GM12891 (cell line): Measurements from ENCODE around the gene KIAA1755.

Experiments
- DNase-seq: peaks from one replicate; pipeline ENCODE4 v3.0.0; 2011; ENCODE audit warnings: low spot score; ENCODE audit not compliant: insufficient read length
- FAIRE-seq: peaks from 2 replicates; lab custom pipeline; 2011; peaks lifted over from hg19 to GRCh38; lab: Jason Lieb, UNC
- PAX5 ChIP-seq: IDR thresholded peaks from 2 replicates; pipeline ENCODE4 v1.6.1; 2011; ENCODE audit warnings: low read length, moderate library complexity, mild to moderate bottlenecking; ENCODE audit not compliant: insufficient read depth, severe bottlenecking
- POLR2A ChIP-seq: IDR thresholded peaks from 2 replicates; pipeline ENCODE4 v1.6.1; 2011; ENCODE audit warnings: low read depth, low read length, control low read depth
- POLR2AphosphoS5 ChIP-seq: IDR thresholded peaks from 2 replicates; pipeline ENCODE4 v1.6.1; 2011; ENCODE audit warnings: low read depth, low read length, control low read depth
- POU2F2 ChIP-seq: IDR thresholded peaks from 2 replicates; pipeline ENCODE4 v1.6.1; 2011; ENCODE audit warnings: low read depth, mild to moderate bottlenecking, control low read depth, low read length, moderate library complexity
- SPI1 ChIP-seq: IDR thresholded peaks from 2 replicates; pipeline ENCODE4 v1.6.1; 2011; ENCODE audit warnings: low read depth, low read length, control low read depth
- TAF1 ChIP-seq: IDR thresholded peaks from 2 replicates; pipeline ENCODE4 v1.6.1; 2011; ENCODE audit warnings: low read depth, low read length, control low read depth

Gene KIAA1755

GRCh38 chr20:38179846-38180245, 80.7 kb downstream of the KIAA1755 start:
- FAIRE-seq, result no peak
- TF ChIP-seq SPI1 (no peak), PAX5 (no peak), POLR2A (no peak), POLR2AphosphoS5 (no peak), POU2F2 (no peak), TAF1 (no peak)
- DNase-seq, result no peak

- no peak for TF ChIP-seq POU2F2
- TF ChIP-seq POLR2AphosphoS5, result no peak
- TF ChIP-seq TAF1, result no peak
- TF ChIP-seq POLR2A, result no peak
- no peak for TF ChIP-seq PAX5
- TF ChIP-seq SPI1, result no peak
- DNase-seq, result no peak
- no peak for FAIRE-seq
Measured at GRCh38 chr20:38178581-38178980, 82.0 kb downstream of the KIAA1755 start.

GRCh38 chr20:38178065-38178491, 82.5 kb downstream of the KIAA1755 start:
- TF ChIP-seq SPI1, result no peak
- no peak for TF ChIP-seq TAF1
- no peak for TF ChIP-seq POU2F2
- no peak for TF ChIP-seq POLR2A
- no peak for TF ChIP-seq PAX5
- no peak for TF ChIP-seq POLR2AphosphoS5
- no peak for DNase-seq
- no peak for FAIRE-seq

GRCh38 chr20:38177201-38177600, 83.3 kb downstream of the KIAA1755 start:
- DNase-seq (no peak), FAIRE-seq (no peak)
- TF ChIP-seq POLR2AphosphoS5 (no peak), PAX5 (no peak), POU2F2 (no peak), TAF1 (no peak)

GRCh38 chr20:38175304-38176180, 85.0 kb downstream of the KIAA1755 start:
- DNase-seq (no peak), FAIRE-seq (no peak)
- no peak for TF ChIP-seq POU2F2
- no peak for TF ChIP-seq PAX5
- TF ChIP-seq SPI1, result no peak
- no peak for TF ChIP-seq POLR2AphosphoS5
- no peak for TF ChIP-seq TAF1
- no peak for TF ChIP-seq POLR2A

- no peak for FAIRE-seq
- no peak for TF ChIP-seq PAX5
- no peak for TF ChIP-seq POLR2A
- no peak for TF ChIP-seq POLR2AphosphoS5
- TF ChIP-seq SPI1, result no peak
- no peak for TF ChIP-seq POU2F2
- no peak for TF ChIP-seq TAF1
- no peak for DNase-seq
Measured at GRCh38 chr20:38173237-38174156, 87.0 kb downstream of the KIAA1755 start.

GRCh38 chr20:38172408-38172807, 88.1 kb downstream of the KIAA1755 start:
- DNase-seq (no peak), FAIRE-seq (no peak)
- TF ChIP-seq TAF1 (no peak), SPI1 (no peak), POLR2AphosphoS5 (no peak), POU2F2 (no peak), POLR2A (no peak), PAX5 (no peak)

- DNase-seq (no peak), FAIRE-seq (no peak)
- no peak for TF ChIP-seq POLR2AphosphoS5
- TF ChIP-seq SPI1, result no peak
- no peak for TF ChIP-seq POU2F2
- TF ChIP-seq POLR2A, result no peak
- TF ChIP-seq TAF1, result no peak
- TF ChIP-seq PAX5, result no peak
Measured at GRCh38 chr20:38171675-38172043, 88.9 kb downstream of the KIAA1755 start.

- no peak for DNase-seq
- FAIRE-seq, result no peak
Measured at GRCh38 chr20:38170826-38171674, 89.5 kb downstream of the KIAA1755 start.

More at GRCh38 chr20:38170826-38171674, 89.5 kb downstream of the KIAA1755 start:
- TF ChIP-seq POLR2A (no peak), POU2F2 (no peak), PAX5 (no peak), SPI1 (no peak), TAF1 (no peak), POLR2AphosphoS5 (no peak)
